KMS-11 (cell line): Measurements from ENCODE around the gene KRTAP4-12.
"Not testable (repeated sequence)": the region's sequence is repeated elsewhere in the genome, so short reads cannot be mapped to it uniquely, and the experiment has no call there.

Source experiments
- H2AFZ ChIP-seq: fragments of 200-600 bp; sonication (generic); 2 replicates; pipeline ENCODE4 v1.6.1; 2016; ENCODE audit warnings: antibody characterized with exemption, mixed run types, low read depth
- H3K27ac ChIP-seq: fragments of 200-600 bp; sonication (generic); 2 replicates; pipeline ENCODE4 v1.6.1; 2016; ENCODE audit warnings: mild to moderate bottlenecking, mixed run types
- H3K27me3 ChIP-seq: fragments of 200-600 bp; sonication (generic); 2 replicates; pipeline ENCODE4 v1.6.1; 2017; ENCODE audit warnings: mild to moderate bottlenecking, low read depth, mixed run types, moderate library complexity; ENCODE audit not compliant: insufficient read depth
- H3K36me3 ChIP-seq: fragments of 200-600 bp; sonication (generic); 2 replicates; pipeline ENCODE4 v1.6.1; 2017; ENCODE audit warnings: mild to moderate bottlenecking, mixed run types; ENCODE audit not compliant: insufficient read depth
- H3K4me1 ChIP-seq: fragments of 200-600 bp; sonication (generic); 2 replicates; pipeline ENCODE4 v1.6.1; 2016; ENCODE audit warnings: mild to moderate bottlenecking, low read depth, mixed run types; ENCODE audit not compliant: poor library complexity, severe bottlenecking
- H3K4me2 ChIP-seq: fragments of 200-600 bp; sonication (generic); 2 replicates; pipeline ENCODE4 v1.7.0; 2016; ENCODE audit warnings: mild to moderate bottlenecking, mixed run types
- H3K4me3 ChIP-seq: fragments of 200-600 bp; sonication (generic); IDR thresholded peaks from 2 replicates; pipeline ENCODE4 v1.6.1; 2017; ENCODE audit warnings: low read depth, low read length, mixed read lengths; ENCODE audit not compliant: insufficient read depth
- H3K79me2 ChIP-seq: fragments of 200-600 bp; sonication (generic); 2 replicates; pipeline ENCODE4 v1.6.1; 2016; ENCODE audit warnings: low read depth, mixed run types; ENCODE audit not compliant: insufficient read depth
- H3K9ac ChIP-seq: fragments of 200-600 bp; sonication (generic); 2 replicates; pipeline ENCODE4 v1.6.1; 2016; ENCODE audit warnings: mild to moderate bottlenecking, mixed run types
- H4K20me1 ChIP-seq: fragments of 200-600 bp; sonication (generic); 2 replicates; pipeline ENCODE4 v1.6.1; 2016; ENCODE audit warnings: mild to moderate bottlenecking, mixed run types; ENCODE audit not compliant: insufficient read depth
- CTCF ChIP-seq: fragments of 200-600 bp; sonication (generic); conservative IDR thresholded peaks from 2 replicates; pipeline ENCODE4 v1.6.1; 2017; ENCODE audit warnings: low read depth, mild to moderate bottlenecking, antibody characterized with exemption, low read length, moderate library complexity, mixed read lengths

The KRTAP4-12 gene

GRCh38 chr17:41160648-41161047 lies 36.7 kb upstream of the KRTAP4-12 start, which contains the start of gene KRTAP4-4:
Gene KRTAP4-4 (minus strand): TSS chr17:41160748. CDS start chr17:41160691, 57 bp downstream.
- no peak for TF ChIP-seq CTCF
- no peak within 1 kb of the TSS for H3K27ac ChIP-seq
- no peaks in the 10 kb centered on the region for H3K4me1 ChIP-seq
- H3K4me3 ChIP-seq = no peak within 1 kb of the TSS
- H3K4me2 ChIP-seq = no peak within 1 kb of the TSS
- no peaks in the 10 kb centered on the region for H3K27me3 ChIP-seq
- H3K79me2 ChIP-seq = no peaks in the 10 kb centered on the region
- H3K9ac ChIP-seq = no peak within 1 kb of the TSS
- no peaks in the 10 kb centered on the region for H3K36me3 ChIP-seq
- H2AFZ ChIP-seq = no peak within 1 kb of the TSS
- no peaks in the 10 kb centered on the region for H4K20me1 ChIP-seq

GRCh38 chr17:41160190-41160589 lies 36.2 kb upstream of the KRTAP4-12 start:
- not testable (repeated sequence) for H3K79me2 ChIP-seq, H2AFZ ChIP-seq, H3K27ac ChIP-seq, H3K27me3 ChIP-seq, H3K4me3 ChIP-seq, H3K36me3 ChIP-seq, H3K4me2 ChIP-seq, H4K20me1 ChIP-seq, H3K4me1 ChIP-seq, H3K9ac ChIP-seq

- H3K4me2 ChIP-seq = no peak overlapping the region
- no peak overlapping the region for H3K27ac ChIP-seq
- no peak for TF ChIP-seq CTCF
- H3K27me3 ChIP-seq = no peaks in the 10 kb centered on the region
- H2AFZ ChIP-seq = no peak overlapping the region
- H3K4me1 ChIP-seq = no peaks in the 10 kb centered on the region
- H3K79me2 ChIP-seq = no peaks in the 10 kb centered on the region
- H4K20me1 ChIP-seq = no peaks in the 10 kb centered on the region
- H3K4me3 ChIP-seq = no peak overlapping the region
- no peaks in the 10 kb centered on the region for H3K36me3 ChIP-seq
- no peak overlapping the region for H3K9ac ChIP-seq
These were observed 29.9 kb upstream of the KRTAP4-12 start for GRCh38 chr17:41153856-41154255.

- no peaks in the 10 kb centered on the region for H3K79me2 ChIP-seq
- H3K4me2 ChIP-seq = no peak overlapping the region
- no peak overlapping the region for H3K27ac ChIP-seq
- H4K20me1 ChIP-seq = no peaks in the 10 kb centered on the region
- no peaks in the 10 kb centered on the region for H3K27me3 ChIP-seq
- no peak overlapping the region for H3K4me3 ChIP-seq
- no peak for TF ChIP-seq CTCF
- no peak overlapping the region for H2AFZ ChIP-seq
- H3K4me1 ChIP-seq = no peaks in the 10 kb centered on the region
- no peak overlapping the region for H3K9ac ChIP-seq
- H3K36me3 ChIP-seq = no peaks in the 10 kb centered on the region
These were observed 27.5 kb upstream of the KRTAP4-12 start for GRCh38 chr17:41151525-41151924.

GRCh38 chr17:41150026-41150425 lies 26.0 kb upstream of the KRTAP4-12 start:
- no peak overlapping the region for H2AFZ ChIP-seq
- H4K20me1 ChIP-seq = no peaks in the 10 kb centered on the region
- no peaks in the 10 kb centered on the region for H3K36me3 ChIP-seq
- H3K27ac ChIP-seq = no peak overlapping the region
- no peaks in the 10 kb centered on the region for H3K79me2 ChIP-seq
- H3K27me3 ChIP-seq = no peaks in the 10 kb centered on the region
- H3K4me2 ChIP-seq = no peak overlapping the region
- no peak overlapping the region for H3K9ac ChIP-seq
- H3K4me3 ChIP-seq = no peak overlapping the region
- TF ChIP-seq CTCF = no peak
- no peaks in the 10 kb centered on the region for H3K4me1 ChIP-seq
